Upper lobe of right lung (tissue), 1 donor: ENCODE data around the gene CCSAP. TPM values are rescaled to one million over a fixed set of nuclear protein-coding genes. Genes with fewer than 3 reads are reported as not detected.
A peak's percentile ranks its signal among the peaks of the same experiment; 100 is the strongest.

Source experiments
- ATAC-seq: fragments of 200-7000 bp; cut with Tn5 transposase; one replicate; pipeline ENCODE4 v1.9.1; 2020; ENCODE audit warnings: mild to moderate bottlenecking, moderate library complexity
- DNase-seq: peaks from one replicate; pipeline ENCODE4 v3.0.0-alpha.2; 2020
- H3K27ac ChIP-seq: fragments of 200-600 bp; one replicate; pipeline ENCODE4 v1.8.0; 2022
- H3K27me3 ChIP-seq: fragments of 200-600 bp; one replicate; pipeline ENCODE4 v1.8.0; 2022; ENCODE audit warnings: mild to moderate bottlenecking
- H3K36me3 ChIP-seq: fragments of 200-600 bp; one replicate; pipeline ENCODE4 v1.8.0; 2022
- H3K4me1 ChIP-seq: fragments of 200-600 bp; one replicate; pipeline ENCODE4 v1.8.0; 2022
- H3K4me3 ChIP-seq: fragments of 200-600 bp; one replicate; pipeline ENCODE4 v1.8.0; 2022; ENCODE audit warnings: mild to moderate bottlenecking
- H3K9me3 ChIP-seq: fragments of 200-600 bp; one replicate; pipeline ENCODE4 v1.8.0; 2022
- intact Hi-C: fragments of 100-400 bp; cut with DNase I; formaldehyde crosslinking; loops from one replicate; pipeline ENCODE4 v1.11.0; 2022
- long read RNA-seq: library from polyadenylated mRNA; unstranded; transcript quantifications from one replicate; pipeline ENCODE4 v2.0.0, GENCODE V29; 2021
- total RNA-seq: library from RNA; stranded (reverse); fragmentation: NEBNext Ultra II Directional; extraction: Animal tissue kit (Norgen Biotek cat#: 25700); gene quantifications from one replicate; pipeline ENCODE4 v1.2.1, GENCODE V29; 2021
- TF ChIP-seq, protein P1 (sequence below): fragments of 200-600 bp; IDR thresholded peaks from one replicate; pipeline ENCODE4 v1.8.0; 2022; ENCODE audit warnings: antibody characterized with exemption
- donor health status: DM: no; HTN: yes; CAD: no; lungs with severe emphysema.

Gene CCSAP, protein sequence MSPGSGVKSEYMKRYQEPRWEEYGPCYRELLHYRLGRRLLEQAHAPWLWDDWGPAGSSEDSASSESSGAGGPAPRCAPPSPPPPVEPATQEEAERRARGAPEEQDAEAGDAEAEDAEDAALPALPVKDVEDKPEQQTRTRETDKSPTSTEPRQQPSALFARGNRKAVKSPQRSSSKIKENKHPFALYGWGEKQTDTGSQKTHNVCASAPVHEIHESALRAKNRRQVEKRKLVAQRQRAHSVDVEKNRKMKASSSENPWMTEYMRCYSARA
- total RNA-seq: 9.1 TPM
- long read RNA-seq, full-length matches to known transcripts: 25 of 27 reads
- long read RNA-seq, partial matches to known transcripts: 0 of 27 reads
- long read RNA-seq, other reads (novel, unspliced or antisense): 2 of 27 reads

DNA sequence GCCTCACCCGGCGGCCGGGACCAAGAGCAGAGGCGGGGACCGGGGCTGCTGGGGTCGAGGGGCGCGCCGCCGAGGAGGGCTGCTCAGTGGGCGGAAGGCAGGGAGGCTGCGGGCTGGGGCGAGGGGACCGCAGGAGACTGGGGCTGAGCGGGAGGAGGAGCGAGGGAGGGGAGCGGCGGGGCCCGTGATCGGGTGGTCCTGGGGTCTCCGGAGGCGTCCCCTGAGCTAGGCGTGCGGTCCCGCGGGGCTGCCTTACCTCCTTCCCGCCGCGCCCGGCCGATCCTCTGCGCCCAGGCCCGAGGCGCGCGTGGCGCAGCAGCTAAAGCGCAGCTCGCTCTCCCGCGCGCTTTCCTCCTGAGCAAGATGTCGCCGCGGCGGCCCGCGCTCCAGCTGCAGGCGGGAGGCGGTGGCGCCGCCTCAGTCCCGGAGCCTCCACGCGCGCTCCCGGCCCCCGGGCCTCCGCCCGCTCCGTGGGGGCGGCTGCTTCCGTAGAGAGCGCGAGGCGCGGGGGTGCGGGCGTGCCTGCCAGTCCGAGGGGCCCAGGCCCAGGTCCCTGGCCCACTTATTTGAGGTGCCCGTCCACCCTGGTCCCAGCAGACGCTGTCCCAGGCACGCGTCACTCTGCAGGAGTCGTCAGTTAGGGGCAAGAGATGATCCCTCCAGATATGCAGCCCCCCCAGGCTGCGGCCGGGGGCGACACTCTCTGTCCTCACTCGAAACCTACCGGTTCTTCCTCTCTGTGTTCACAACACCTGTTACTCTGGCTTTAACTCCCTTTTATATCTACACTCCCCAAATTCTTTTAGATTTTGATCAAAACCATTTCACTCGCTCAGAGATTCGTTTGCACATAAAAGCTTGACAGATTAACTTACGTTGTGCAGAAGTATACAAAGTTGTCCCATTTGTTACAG is at the start of gene CCSAP:
TSS of gene CCSAP (minus strand) at position 392 of the 914 bp plus-strand sequence. CDS start 582 bp downstream, outside the sequence.
- peak within 1 kb of the TSS; percentile 93 for H3K27ac ChIP-seq
- peak; percentile 85 for DNase-seq
- H3K36me3 ChIP-seq: no peaks in the 10 kb centered on the region
- TF ChIP-seq, protein P1, sequence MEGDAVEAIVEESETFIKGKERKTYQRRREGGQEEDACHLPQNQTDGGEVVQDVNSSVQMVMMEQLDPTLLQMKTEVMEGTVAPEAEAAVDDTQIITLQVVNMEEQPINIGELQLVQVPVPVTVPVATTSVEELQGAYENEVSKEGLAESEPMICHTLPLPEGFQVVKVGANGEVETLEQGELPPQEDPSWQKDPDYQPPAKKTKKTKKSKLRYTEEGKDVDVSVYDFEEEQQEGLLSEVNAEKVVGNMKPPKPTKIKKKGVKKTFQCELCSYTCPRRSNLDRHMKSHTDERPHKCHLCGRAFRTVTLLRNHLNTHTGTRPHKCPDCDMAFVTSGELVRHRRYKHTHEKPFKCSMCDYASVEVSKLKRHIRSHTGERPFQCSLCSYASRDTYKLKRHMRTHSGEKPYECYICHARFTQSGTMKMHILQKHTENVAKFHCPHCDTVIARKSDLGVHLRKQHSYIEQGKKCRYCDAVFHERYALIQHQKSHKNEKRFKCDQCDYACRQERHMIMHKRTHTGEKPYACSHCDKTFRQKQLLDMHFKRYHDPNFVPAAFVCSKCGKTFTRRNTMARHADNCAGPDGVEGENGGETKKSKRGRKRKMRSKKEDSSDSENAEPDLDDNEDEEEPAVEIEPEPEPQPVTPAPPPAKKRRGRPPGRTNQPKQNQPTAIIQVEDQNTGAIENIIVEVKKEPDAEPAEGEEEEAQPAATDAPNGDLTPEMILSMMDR: no peak
- peaks cover 12% of the 10 kb centered on the region for H3K4me1 ChIP-seq
- no peaks in the 10 kb centered on the region for H3K9me3 ChIP-seq
- H3K4me3 ChIP-seq: peak within 1 kb of the TSS; percentile 86
- peak; percentile 78 for ATAC-seq
- no peaks in the 10 kb centered on the region for H3K27me3 ChIP-seq
- intact Hi-C loops: no loop called here

DNA sequence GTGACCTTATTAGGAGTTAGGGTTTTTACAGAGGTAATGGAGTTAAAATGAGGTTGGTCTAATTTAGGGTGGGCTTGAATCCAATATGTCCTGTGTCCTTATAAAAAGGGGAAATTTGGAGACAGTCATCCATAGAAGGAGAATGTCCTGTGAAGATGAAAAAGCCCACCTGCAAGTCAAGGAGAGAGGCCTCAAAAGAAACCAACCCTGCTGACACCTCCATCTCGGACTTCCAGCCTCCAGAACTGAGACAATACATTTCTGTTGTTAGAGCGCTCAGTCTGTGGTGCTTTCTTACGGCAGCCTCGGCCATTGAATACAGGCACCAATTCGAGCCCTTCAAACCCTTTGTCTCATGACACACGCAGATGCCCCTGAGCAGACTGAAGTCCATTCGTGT is 47.3 kb upstream of the CCSAP start:
- Histone ChIP-seq H3K27me3 (peaks cover 11% of the 10 kb centered on the region), H3K4me3 (no peak overlapping the region), H3K4me1 (no peaks in the 10 kb centered on the region), H3K27ac (no peak overlapping the region), H3K9me3 (no peaks in the 10 kb centered on the region), H3K36me3 (no peaks in the 10 kb centered on the region)
- ATAC-seq (no peak), DNase-seq (no peak)
- intact Hi-C loops: no loop called here
- TF ChIP-seq, protein P1: no peak

DNA sequence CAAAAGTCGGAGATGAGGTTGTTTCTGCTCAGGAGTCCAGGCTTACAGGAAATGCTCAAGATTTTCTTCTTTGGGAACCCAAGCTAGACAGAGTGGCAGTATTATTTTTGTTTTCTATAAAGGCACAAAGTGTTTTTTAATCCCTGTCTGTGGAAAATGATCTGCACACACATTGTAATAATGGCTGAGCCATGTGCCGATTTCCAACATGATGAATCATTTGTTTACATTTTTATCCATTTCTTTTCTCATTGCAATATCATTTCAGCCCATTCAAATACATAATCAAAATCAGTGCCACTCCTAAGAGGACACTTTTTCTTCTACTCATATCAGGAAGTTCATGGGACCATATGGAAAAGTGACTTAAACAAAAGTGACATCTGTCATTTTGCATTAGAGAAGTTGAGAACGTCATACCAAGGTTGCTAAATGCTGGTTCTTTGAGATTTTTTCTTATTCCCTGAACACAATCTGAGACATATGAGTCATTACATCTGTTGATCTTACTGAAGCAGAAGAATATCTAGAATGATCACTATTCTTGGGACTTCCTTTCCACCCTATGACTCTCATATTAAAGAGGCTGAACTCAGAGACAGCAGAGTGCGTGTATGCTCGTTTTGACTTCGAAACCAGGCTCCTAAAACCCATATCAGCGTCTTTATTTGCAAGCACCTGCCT is 46.2 kb upstream of the CCSAP start:
- Histone ChIP-seq H3K9me3 (no peaks in the 10 kb centered on the region), H3K4me1 (no peaks in the 10 kb centered on the region), H3K27ac (no peak overlapping the region), H3K4me3 (no peak overlapping the region), H3K36me3 (no peaks in the 10 kb centered on the region), H3K27me3 (peaks cover 9% of the 10 kb centered on the region)
- ATAC-seq: no peak
- TF ChIP-seq, protein P1: no peak
- no peak for DNase-seq
- intact Hi-C loops: no loop called here

DNA sequence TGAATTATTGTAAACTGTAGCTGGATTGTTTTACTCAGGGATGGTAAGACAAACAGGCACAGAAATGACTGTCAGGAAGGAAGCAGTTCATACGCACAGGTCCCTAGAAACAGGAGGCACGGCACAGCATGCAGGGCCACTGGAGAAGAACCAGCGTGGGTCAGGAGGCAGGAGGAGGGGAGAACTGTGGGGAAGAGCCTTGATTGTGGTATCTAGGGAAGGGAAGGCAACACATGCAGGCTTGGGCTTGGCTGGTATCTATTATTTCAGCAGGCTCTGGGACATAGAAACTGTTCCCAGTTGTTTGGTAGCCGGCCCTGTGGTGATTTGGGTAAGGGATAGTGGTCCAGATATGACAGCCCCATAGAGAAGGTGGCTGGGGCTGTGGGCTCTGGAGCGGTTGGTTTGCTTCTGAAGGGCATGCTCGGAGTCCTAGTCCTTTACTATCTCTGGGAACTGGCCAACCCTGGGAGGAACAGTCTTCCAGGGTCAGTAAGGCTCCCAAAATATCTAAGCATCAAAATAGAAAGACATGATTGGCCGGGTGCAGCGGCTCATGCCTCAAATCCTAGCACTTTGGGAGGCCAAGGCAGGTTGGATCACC is 43.1 kb upstream of the CCSAP start:
- DNase-seq: no peak
- intact Hi-C loops: no loop called here
- no peaks in the 10 kb centered on the region for H3K4me1 ChIP-seq
- no peaks in the 10 kb centered on the region for H3K36me3 ChIP-seq
- H3K27ac ChIP-seq: no peak overlapping the region
- TF ChIP-seq, protein P1: no peak
- H3K27me3 ChIP-seq: no peaks in the 10 kb centered on the region
- H3K4me3 ChIP-seq: no peak overlapping the region
- H3K9me3 ChIP-seq: no peaks in the 10 kb centered on the region
- no peak for ATAC-seq

DNA sequence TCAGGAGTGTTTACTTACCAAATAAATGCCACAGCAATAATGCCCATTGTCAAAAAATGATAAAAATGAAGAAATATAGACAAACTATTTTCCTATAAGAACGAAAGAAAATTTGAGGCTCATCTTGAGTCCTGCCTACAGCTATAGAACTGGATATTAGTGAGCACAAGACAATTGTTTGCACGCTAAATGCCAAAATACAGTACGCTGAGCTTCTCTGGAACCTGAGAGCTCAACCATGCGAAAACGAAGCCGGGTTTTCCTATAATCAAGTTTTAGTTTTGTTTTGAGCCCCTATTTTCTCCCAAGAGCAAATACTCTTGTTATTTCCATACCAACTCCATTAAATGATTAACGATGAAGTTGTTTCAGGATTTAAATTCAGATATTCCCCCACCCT is 42.0 kb upstream of the CCSAP start:
- Histone ChIP-seq H3K4me3 (no peak overlapping the region), H3K27ac (no peak overlapping the region), H3K4me1 (no peaks in the 10 kb centered on the region), H3K27me3 (no peaks in the 10 kb centered on the region), H3K36me3 (no peaks in the 10 kb centered on the region), H3K9me3 (no peaks in the 10 kb centered on the region)
- intact Hi-C loops: no loop called here
- TF ChIP-seq, protein P1: no peak
- no peak for ATAC-seq
- no peak for DNase-seq
